Gastrocnemius medialis (tissue), 4 donors: ENCODE measurements around the gene HSPG2. TPM values are rescaled to one million over a fixed set of nuclear protein-coding genes. Genes with fewer than 3 reads are reported as not detected.

Source experiments
- ATAC-seq, 2 donors: fragments of 150-250 bp; one replicate each; pipeline ENCODE4 v1.9.1; 2016
- DNase-seq, 2 donors: peaks; one replicate each; pipeline ENCODE4 v3.0.0-alpha.2; 2019
- H3K27ac ChIP-seq, 4 donors: fragments of 200-600 bp; sonication (generic); 1 replicate in 1 of 4; 2 replicates in 3 of 4; pipeline ENCODE4 v1.5.1; 2016 to 2018; ENCODE audit warnings: mild to moderate bottlenecking in 2 of 4, moderate library complexity in 1 of 4
- H3K27me3 ChIP-seq, 3 donors: fragments of 200-600 bp; sonication (generic) in 2 of 3; 1 replicate in 1 of 3; 2 replicates in 2 of 3; pipeline versions ENCODE4 v1.5.1 to v1.6.0; 2016 to 2019; ENCODE audit warnings: mild to moderate bottlenecking in 1 of 3, moderate library complexity in 1 of 3
- H3K36me3 ChIP-seq, 2 donors: fragments of 200-600 bp; sonication (generic) in 1 of 2; one replicate each; pipeline ENCODE4 v1.5.1; 2017 to 2018
- H3K4me1 ChIP-seq, 2 donors: fragments of 200-600 bp; sonication (generic) in 1 of 2; one replicate each; pipeline ENCODE4 v1.5.1; 2016 to 2017; ENCODE audit warnings: mild to moderate bottlenecking in 2 of 2
- H3K4me3 ChIP-seq, 4 donors: fragments of 200-600 bp; sonication (generic) in 3 of 4; 1 replicate in 1 of 4; 2 replicates in 3 of 4; pipeline ENCODE4 v1.5.1; 2016 to 2019; ENCODE audit warnings: mild to moderate bottlenecking in 2 of 4
- H3K9me3 ChIP-seq, 3 donors: fragments of 200-600 bp; sonication (generic) in 2 of 3; 1 replicate in 1 of 3; 2 replicates in 2 of 3; pipeline ENCODE4 v1.5.1; 2016 to 2019
- POLR2A ChIP-seq, 2 donors: fragments of 450-650 bp; IDR thresholded peaks; one replicate each; pipeline ENCODE4 v1.6.1; 2017; ENCODE audit warnings: antibody characterized with exemption in 2 of 2, mild to moderate bottlenecking in 2 of 2, moderate library complexity in 2 of 2
- in situ Hi-C, 4 donors: fragments of 200-750 bp; cut with MboI; loops; one replicate each; pipeline versions ENCODE4 v1.15.0 to v1.8.0; 2017; ENCODE audit warnings: low sequenced_read_pairs in 4 of 4
- intact Hi-C: fragments of 100-400 bp; cut with DNase I; formaldehyde crosslinking; loops from one replicate; pipeline ENCODE4 v1.15.1; 2023; ENCODE audit warnings: low total_unique reads
- total RNA-seq, 4 donors: library from RNA; depleted of rRNA; stranded (reverse); fragments of >200 nt; gene quantifications; one replicate each; pipeline versions ENCODE4 v1.1.0 to v1.2.3, GENCODE V29; 2016
- TF ChIP-seq, protein P1 (sequence below), 5 experiments: fragments of 450-650 bp in 3 of 5; fragments of 200-600 bp in 2 of 5; sonication (generic) in 2 of 5; IDR thresholded peaks in 4 of 5; conservative IDR thresholded peaks in 1 of 5; 1 replicate in 4 of 5; 2 replicates in 1 of 5; pipeline ENCODE4 v1.5.1; 2016 to 2019; ENCODE audit warnings: antibody characterized with exemption in 5 of 5, mild to moderate bottlenecking in 3 of 5, moderate library complexity in 3 of 5

The HSPG2 gene
- total RNA-seq, 4 donors from 2014 or later = 68.9 to 108 (median 83.5) TPM

DNA sequence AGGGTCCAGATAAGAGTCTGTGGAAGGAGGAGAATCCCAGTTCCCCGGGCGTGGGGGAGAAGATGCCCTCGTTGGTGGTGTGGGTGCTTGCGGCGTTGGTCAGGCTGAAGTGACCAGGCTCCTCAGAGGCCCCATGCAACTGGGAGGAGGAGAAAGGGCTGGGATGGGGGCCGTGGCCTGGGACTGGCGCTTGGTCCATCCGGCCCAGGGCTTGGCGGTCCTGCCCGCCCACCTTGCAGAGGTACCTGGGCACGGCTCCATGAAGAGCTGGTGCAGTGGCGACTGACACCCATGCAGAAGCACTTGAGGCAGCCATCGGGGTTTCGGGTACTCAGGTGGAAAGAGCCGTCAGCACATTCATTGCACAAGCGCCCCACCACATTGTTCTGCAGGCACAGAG lies 60.8 kb downstream of the HSPG2 start:
- ATAC-seq = no peak
- Histone ChIP-seq H3K27me3 (no peaks in the 10 kb centered on the region), H3K36me3 (peaks cover 0 to 87% of the 10 kb centered on the region in 2 donors), H3K27ac (peak overlapping the region in 1 of 4 donors; percentile 50), H3K4me3 (no peak overlapping the region), H3K4me1 (no peaks in the 10 kb centered on the region), H3K9me3 (no peaks in the 10 kb centered on the region)
- TF ChIP-seq POLR2A (IDR thresholded peaks at IDR 0.05) = no peak
- TF ChIP-seq, protein P1, sequence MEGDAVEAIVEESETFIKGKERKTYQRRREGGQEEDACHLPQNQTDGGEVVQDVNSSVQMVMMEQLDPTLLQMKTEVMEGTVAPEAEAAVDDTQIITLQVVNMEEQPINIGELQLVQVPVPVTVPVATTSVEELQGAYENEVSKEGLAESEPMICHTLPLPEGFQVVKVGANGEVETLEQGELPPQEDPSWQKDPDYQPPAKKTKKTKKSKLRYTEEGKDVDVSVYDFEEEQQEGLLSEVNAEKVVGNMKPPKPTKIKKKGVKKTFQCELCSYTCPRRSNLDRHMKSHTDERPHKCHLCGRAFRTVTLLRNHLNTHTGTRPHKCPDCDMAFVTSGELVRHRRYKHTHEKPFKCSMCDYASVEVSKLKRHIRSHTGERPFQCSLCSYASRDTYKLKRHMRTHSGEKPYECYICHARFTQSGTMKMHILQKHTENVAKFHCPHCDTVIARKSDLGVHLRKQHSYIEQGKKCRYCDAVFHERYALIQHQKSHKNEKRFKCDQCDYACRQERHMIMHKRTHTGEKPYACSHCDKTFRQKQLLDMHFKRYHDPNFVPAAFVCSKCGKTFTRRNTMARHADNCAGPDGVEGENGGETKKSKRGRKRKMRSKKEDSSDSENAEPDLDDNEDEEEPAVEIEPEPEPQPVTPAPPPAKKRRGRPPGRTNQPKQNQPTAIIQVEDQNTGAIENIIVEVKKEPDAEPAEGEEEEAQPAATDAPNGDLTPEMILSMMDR (IDR thresholded peaks at IDR 0.05 in 4 of 5, conservative IDR thresholded peaks at IDR 0.05 in 1 of 5) = no peak
- in situ Hi-C loops (no loop called here), intact Hi-C loops (no loop called here)
- DNase-seq = no peak

- H3K27ac ChIP-seq = peak overlapping the region in 1 of 4 donors; percentile 50
- peak; percentile 45 to 78 for DNase-seq
- H3K27me3 ChIP-seq = no peaks in the 10 kb centered on the region
- H3K4me1 ChIP-seq = no peaks in the 10 kb centered on the region
- in situ Hi-C loops = no loop called here
- no peak overlapping the region for H3K4me3 ChIP-seq
- TF ChIP-seq, protein P1 (IDR thresholded peaks at IDR 0.05 in 4 of 5, conservative IDR thresholded peaks at IDR 0.05 in 1 of 5) = peak in 3 of 5 experiments; percentile 12 to 29 (median 15)
- no peak for TF ChIP-seq POLR2A (IDR thresholded peaks at IDR 0.05)
- H3K36me3 ChIP-seq = peaks cover 0 to 87% of the 10 kb centered on the region in 2 donors
- peak; percentile 51 to 65 for ATAC-seq
- no peaks in the 10 kb centered on the region for H3K9me3 ChIP-seq
- intact Hi-C loops = no loop called here
Observed at GRCh38 chr1:21875621-21876063, 61.5 kb downstream of the HSPG2 start.

DNA sequence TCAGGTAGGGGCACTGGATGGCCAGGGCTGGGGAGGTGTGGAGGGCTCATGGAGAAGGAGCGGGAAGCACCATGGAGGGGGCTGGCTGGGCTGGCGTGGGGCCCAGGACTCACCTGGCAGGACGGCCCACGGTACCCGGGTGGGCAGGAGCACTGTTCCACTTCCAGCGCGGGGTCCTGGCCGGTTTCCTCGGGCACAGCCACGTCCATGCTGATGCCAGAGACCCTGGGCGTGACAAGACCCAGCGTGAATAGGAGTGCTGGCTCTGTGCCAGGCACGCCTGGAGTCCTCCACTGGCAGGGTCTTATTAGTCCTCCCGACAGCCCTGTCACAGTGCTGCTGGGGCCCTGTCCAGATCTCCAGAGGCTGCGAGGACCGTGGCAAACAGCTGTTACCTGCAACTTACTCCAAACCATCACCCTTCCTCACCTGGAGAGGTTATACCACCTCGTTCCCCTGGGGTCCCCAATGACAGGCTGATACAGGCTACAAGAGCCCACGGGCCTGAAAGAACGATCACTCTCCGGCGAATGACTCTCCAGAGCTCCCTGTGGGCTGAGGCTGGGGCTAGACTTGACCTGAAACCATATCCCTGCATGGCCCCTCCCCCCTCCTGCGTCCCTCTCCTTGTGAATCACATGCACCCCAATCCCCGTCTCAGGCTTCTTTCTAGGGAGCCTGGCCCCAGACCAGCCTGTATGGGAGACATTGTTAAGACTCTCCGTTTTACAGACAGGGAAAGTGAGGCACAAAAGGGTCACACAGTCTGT lies 62.1 kb downstream of the HSPG2 start:
- no peak for ATAC-seq
- H3K4me3 ChIP-seq = no peak overlapping the region
- H3K27me3 ChIP-seq = no peaks in the 10 kb centered on the region
- no peak overlapping the region for H3K27ac ChIP-seq
- H3K9me3 ChIP-seq = no peaks in the 10 kb centered on the region
- TF ChIP-seq POLR2A (IDR thresholded peaks at IDR 0.05) = no peak
- TF ChIP-seq, protein P1 (IDR thresholded peaks at IDR 0.05 in 4 of 5, conservative IDR thresholded peaks at IDR 0.05 in 1 of 5) = no peak
- H3K36me3 ChIP-seq = peaks cover 0 to 81% of the 10 kb centered on the region in 2 donors
- intact Hi-C loops = loop anchor here (5.0 kb wide), 1 partner anchor 87 kb away; no protein-coding TSS in a partner anchor
- in situ Hi-C loops = loop anchor here in 2 of 4 donors (25.0 kb wide), 1 partner anchor 87 kb away; no protein-coding TSS in a partner anchor
- H3K4me1 ChIP-seq = peaks cover 4 to 6% of the 10 kb centered on the region in 2 donors
- no peak for DNase-seq

GRCh38 chr1:21874328-21874727 lies 62.8 kb downstream of the HSPG2 start:
- no peak for TF ChIP-seq POLR2A (IDR thresholded peaks at IDR 0.05)
- TF ChIP-seq, protein P1 (IDR thresholded peaks at IDR 0.05 in 4 of 5, conservative IDR thresholded peaks at IDR 0.05 in 1 of 5) = no peak
- peaks cover 9% of the 10 kb centered on the region in 2 donors for H3K4me1 ChIP-seq
- intact Hi-C loops = loop anchor here (5.0 kb wide), 1 partner anchor 88 kb away; no protein-coding TSS in a partner anchor
- ATAC-seq (no peak), DNase-seq (no peak)
- H3K27me3 ChIP-seq = no peaks in the 10 kb centered on the region
- in situ Hi-C loops = loop anchor here in 2 of 4 donors (25.0 kb wide), 1 partner anchor 88 kb away; no protein-coding TSS in a partner anchor
- H3K27ac ChIP-seq = no peak overlapping the region
- H3K36me3 ChIP-seq = peaks cover 0 to 77% of the 10 kb centered on the region in 2 donors
- H3K4me3 ChIP-seq = no peak overlapping the region
- no peaks in the 10 kb centered on the region for H3K9me3 ChIP-seq
